HG02943 (cell line): Measurements from ENCODE around the gene TMEM231.
"Not testable (repeated sequence)": the region's sequence is repeated elsewhere in the genome, so short reads cannot be mapped to it uniquely, and the experiment has no call there.

Experiments used
- ATAC-seq: cut with Tn5 transposase; IDR thresholded peaks from one replicate; pipeline ENCODE4 v1.9.1; 2021; ENCODE audit warnings: mild to moderate bottlenecking, low read depth, moderate library complexity; ENCODE audit not compliant: unreplicated experiment

Gene TMEM231

GRCh38 chr16:75534560-75535205, 21.4 kb downstream of the TMEM231 start:
- no peak for ATAC-seq

DNA sequence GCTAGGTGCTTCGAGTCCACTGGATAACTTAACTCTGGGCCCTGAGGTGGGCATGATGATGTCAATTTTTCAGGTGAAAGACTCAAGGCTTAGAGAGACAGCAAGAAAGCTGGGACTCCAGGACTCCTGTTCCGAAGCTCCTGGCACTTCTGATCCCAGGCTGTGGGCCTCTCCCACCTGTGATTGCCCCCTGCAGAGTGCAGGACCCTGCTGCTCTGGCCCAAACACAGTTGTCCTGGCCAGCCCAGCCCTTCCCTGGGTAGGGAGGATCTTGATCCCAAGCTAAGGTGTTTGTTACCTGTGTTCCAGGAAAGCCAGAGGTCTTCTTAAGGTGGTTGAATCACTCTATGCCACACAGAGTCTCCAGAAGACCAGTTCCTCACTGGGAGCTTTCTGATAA, 23.3 kb downstream of the TMEM231 start:
- ATAC-seq = no peak

DNA sequence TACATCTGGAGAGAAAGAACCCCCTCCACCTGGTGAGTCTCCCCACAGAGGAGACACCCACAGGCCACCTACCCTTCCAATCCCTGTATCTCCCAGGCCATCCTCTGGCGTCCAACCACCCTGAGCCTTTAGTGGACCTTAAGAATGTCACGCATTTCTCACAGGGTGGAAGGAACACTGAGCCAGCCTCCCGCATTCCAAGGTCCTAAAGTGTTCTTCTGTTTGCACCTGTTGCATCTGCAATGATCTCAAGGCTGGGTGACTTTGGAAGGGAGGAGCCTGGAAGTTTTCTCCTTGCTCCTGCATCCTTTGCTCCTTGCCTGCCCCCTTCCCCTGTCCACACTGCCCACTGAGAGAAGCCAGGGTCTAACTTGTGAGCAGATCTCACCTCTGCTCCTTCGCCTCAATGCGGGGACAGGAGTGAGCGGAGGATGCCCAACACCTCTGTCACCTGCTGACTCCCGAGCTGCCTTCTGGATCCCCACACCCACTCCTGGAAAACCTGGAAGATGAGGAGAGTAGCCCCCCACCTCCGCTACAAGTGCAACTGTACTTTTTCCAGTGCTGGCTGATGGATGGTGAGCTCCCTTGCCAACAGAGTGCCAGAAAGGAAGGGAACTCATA, 23.8 kb downstream of the TMEM231 start:
- ATAC-seq = no peak

DNA sequence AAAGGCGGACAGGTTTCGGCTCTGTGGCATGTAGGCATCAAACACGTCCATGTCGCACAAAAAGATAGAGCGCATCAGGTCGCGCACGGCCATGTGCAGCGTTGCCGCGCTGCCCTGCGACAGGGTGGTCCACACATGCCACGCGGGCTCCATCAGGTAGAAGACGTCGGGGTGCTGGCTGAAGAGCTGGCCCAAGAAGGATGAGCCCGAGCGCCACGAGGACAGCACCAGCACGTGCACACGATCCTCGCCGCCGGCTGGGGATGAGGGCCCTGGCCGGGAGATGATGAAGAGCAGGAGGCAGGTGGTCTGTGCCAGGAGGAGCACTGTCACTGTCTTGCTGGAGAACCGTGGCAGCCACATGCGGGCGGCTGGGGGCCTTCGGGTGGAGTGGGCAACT, 26.1 kb downstream of the TMEM231 start:
- no peak for ATAC-seq

DNA sequence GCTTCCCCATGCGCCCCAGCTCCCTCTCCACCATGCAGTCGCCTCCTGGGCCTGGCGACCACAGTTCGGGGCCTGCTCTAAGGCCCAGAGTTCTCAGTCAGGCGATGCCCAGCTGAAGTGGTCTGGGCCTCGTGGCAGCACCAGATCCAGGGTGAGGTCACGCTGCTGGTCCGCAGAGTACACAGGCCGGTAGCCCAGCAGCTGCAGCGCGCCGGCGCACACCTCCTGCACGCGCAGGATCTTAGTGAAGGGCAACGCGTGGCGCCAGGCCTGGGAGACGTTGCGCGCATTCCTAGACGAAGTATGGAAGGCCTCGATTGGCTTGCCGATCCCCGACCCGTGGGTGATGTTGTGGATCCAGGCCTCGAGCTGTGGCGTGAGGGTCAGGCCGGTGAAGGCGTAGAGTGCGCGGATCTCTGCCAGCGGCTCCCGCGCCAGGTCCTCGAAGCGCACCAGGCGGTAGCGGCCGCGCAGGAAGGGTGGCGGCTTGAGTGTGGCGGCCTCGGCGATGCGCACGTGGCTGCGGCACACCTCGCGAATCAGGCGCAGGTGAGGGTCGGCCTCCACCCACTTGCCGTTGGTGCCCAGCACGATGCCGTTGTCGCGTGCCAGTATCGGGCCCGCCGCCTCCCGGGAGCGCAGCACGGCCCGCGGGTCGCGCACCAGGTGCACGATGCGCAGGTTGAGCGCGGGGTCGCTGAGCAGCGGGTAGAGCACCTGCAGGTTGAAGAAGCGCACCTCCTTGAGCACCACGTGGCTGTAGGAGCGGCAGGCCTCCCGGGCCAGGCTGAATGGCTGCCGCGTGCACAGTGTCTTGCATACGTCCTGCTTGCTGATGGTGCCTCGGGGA, 26.8 kb downstream of the TMEM231 start:
- ATAC-seq = no peak

DNA sequence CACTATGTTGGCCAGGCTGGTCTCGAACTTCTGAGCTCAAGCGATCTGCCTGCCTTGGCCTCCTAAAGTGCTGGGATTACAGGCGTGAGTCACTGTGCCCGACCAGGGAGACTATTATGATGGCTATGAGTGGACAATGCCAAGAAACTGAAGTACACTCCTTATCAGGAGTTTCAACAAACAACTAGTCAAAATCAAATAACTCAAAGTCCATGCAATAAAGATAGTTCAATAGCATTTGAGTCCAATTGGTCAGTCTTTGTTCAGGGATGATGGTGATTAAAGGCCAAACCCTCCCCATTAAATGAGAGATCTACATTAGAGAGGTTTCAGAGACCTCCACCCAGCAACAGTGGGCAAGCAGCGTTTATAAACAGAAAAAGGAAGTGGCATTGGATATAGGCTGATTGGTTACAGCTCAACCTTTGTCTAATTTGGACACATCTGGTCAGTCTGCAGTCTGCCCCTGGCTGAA, 28.2 kb downstream of the TMEM231 start:
- ATAC-seq = no peak

DNA sequence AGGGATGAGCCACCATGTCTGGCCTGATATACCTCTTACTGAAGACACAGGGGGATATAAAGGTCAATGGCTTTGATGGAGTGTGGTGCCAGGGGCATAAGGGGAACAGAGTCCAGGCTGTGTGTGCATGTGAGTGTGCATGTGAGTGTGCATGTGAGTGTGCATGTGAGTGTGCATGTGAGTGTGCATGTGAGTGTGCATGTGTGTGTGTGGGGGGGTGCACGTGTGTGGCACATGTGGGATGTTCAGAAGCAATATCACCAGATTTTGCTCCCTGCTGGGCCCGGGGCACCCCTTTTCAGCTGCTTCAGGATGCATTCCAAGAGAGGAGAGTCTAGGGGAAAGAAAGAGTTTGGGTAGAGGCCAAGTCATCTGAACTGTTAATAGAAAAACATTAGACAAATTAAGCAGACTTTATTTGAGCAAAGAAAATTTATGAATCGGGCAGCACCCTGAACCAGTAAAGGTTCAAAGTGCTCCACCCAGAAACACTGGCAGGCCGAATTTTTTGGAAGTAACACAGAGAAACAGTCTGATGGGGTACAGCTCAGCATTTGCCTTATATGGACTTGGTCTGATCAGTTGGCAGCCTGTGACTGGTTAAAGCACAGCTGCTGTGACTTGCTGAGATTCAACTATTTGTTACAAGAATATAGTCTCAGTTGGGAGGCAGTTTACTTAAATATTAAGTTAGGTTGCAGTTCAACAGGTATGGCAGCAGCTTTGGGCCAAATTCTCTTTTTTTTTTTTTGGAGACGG, 29.8 kb downstream of the TMEM231 start:
- ATAC-seq = no peak

- no peak for ATAC-seq
Observed at GRCh38 chr16:75519175-75519574, 36.9 kb downstream of the TMEM231 start.

GRCh38 chr16:75516189-75516966, 39.7 kb downstream of the TMEM231 start:
- not testable (repeated sequence) for ATAC-seq

DNA sequence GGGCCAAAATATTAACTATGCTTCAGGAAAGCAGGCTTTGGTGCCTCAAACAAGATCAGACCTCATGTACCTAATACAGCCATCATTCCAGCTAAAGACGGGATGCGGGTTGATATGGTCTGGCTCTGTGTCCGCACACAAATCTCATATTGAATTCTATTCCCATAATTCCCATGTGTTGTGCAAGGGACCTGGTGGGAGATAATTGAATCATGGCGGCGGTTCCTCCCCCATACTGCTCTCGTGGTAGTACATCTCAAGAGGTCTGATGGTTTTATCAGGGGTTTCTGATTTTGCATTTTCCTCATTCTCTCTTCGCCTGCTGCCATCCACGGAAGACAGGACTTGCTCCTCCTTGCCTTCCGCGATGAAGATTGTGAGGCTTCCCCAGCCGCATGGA, 41.8 kb downstream of the TMEM231 start:
- ATAC-seq = no peak

- no peak for ATAC-seq
Observed at GRCh38 chr16:75506574-75506973, 49.5 kb downstream of the TMEM231 start.

DNA sequence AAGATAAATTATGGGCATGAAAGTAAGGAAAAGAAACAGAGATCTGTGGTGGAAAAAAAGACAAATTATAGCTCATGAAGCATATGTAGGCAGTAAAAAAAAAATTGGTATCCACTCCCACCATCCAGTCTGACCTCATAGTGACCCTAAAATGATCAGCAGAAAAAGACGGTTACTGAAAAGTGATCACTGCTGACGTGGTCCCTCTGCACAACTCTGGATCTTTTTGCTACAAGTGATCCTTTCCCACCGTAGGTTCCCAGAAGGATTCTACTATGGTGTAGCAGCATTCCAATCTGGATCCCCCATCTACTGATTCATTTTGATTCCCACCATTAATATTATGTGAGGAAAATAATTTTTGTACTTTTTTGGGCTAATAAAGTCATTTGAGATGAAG, 49.9 kb downstream of the TMEM231 start:
- ATAC-seq = no peak

DNA sequence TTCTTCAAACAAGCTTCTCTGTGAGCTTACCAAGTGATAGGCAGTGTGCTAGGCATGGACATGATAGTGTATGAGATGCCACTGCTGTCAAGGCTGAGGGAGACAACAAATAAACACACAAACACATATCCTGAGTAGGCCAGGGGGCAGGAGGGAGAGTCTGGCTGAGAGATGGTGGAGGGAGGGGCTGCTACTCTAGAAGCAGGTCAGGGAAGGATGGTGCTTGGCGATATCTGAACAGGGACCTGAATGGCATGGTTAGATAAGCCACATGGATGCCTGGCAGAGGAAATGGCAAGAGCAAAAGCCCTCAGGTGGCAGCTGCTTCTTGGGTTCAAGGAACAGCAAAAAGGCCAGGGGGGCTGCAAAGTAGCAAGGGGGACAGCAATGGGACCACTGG, 52.3 kb downstream of the TMEM231 start:
- ATAC-seq = no peak

- no peak for ATAC-seq
Observed at GRCh38 chr16:75502916-75503605, 53.0 kb downstream of the TMEM231 start.

- ATAC-seq = not testable (repeated sequence)
Observed at GRCh38 chr16:75501820-75502219, 54.2 kb downstream of the TMEM231 start.

GRCh38 chr16:75501359-75501758, 54.7 kb downstream of the TMEM231 start:
- ATAC-seq = no peak

- not testable (repeated sequence) for ATAC-seq
Observed at GRCh38 chr16:75498605-75499322, 57.3 kb downstream of the TMEM231 start.

GRCh38 chr16:75497558-75497957, 58.5 kb downstream of the TMEM231 start:
- ATAC-seq = no peak
